Hepatocyte (in vitro differentiated cells): Measurements from ENCODE around the gene LRRC18. TPM values are rescaled to one million over a fixed set of nuclear protein-coding genes. Genes with fewer than 3 reads are reported as not detected.

ENCODE experiments used
- DNase-seq: peaks from one replicate; pipeline ENCODE4 v3.0.0-alpha.2; 2016; ENCODE audit warnings: low spot score
- H2AFZ ChIP-seq: fragments of 200-600 bp; sonication (generic); 2 replicates; pipeline ENCODE4 v1.6.0; 2016; ENCODE audit warnings: antibody characterized with exemption, mild to moderate bottlenecking
- H3K27ac ChIP-seq: fragments of 200-600 bp; sonication (generic); 2 replicates; pipeline ENCODE4 v1.5.1; 2016; ENCODE audit warnings: mild to moderate bottlenecking
- H3K27me3 ChIP-seq: fragments of 200-600 bp; sonication (generic); 2 replicates; pipeline ENCODE4 v1.6.1; 2016
- H3K36me3 ChIP-seq: fragments of 200-600 bp; sonication (generic); replicated peaks from 2 replicates; pipeline ENCODE4 v1.5.1; 2016; ENCODE audit warnings: low read depth; ENCODE audit not compliant: insufficient read depth
- H3K4me1 ChIP-seq: fragments of 200-600 bp; sonication (generic); 2 replicates; pipeline ENCODE4 v1.5.1; 2016; ENCODE audit warnings: mild to moderate bottlenecking, moderate library complexity; ENCODE audit not compliant: insufficient read depth
- H3K4me2 ChIP-seq: fragments of 200-600 bp; sonication (generic); 2 replicates; pipeline ENCODE4 v1.6.0; 2016
- H3K4me3 ChIP-seq: fragments of 200-600 bp; sonication (generic); 2 replicates; pipeline ENCODE4 v1.5.1; 2016; ENCODE audit warnings: mild to moderate bottlenecking
- H3K79me2 ChIP-seq: fragments of 200-600 bp; sonication (generic); 2 replicates; pipeline ENCODE4 v1.6.0; 2017; ENCODE audit warnings: mild to moderate bottlenecking
- H3K9me2 ChIP-seq: fragments of 200-600 bp; sonication (generic); replicated peaks from 2 replicates; pipeline ENCODE4 v1.6.0; 2017; ENCODE audit warnings: mild to moderate bottlenecking; ENCODE audit not compliant: insufficient read depth
- H3K9me3 ChIP-seq: fragments of 200-600 bp; sonication (generic); 2 replicates; pipeline ENCODE4 v1.5.1; 2016; ENCODE audit warnings: low read depth, mild to moderate bottlenecking
- H4K20me1 ChIP-seq: fragments of 200-600 bp; sonication (generic); 2 replicates; pipeline ENCODE4 v1.6.0; 2016; ENCODE audit warnings: mild to moderate bottlenecking; ENCODE audit not compliant: insufficient read depth, poor library complexity, severe bottlenecking
- CTCF ChIP-seq: fragments of 200-600 bp; sonication (generic); IDR thresholded peaks from 2 replicates; pipeline ENCODE4 v1.5.1; 2016; ENCODE audit warnings: antibody characterized with exemption, mild to moderate bottlenecking; ENCODE audit not compliant: poor library complexity
- EZH2 ChIP-seq: fragments of 200-600 bp; sonication (generic); IDR thresholded peaks from 2 replicates; pipeline ENCODE4 v1.6.1; 2016; ENCODE audit warnings: antibody characterized with exemption, mild to moderate bottlenecking, borderline replicate concordance
- EZH2phosphoT487 ChIP-seq: fragments of 200-600 bp; sonication (generic); IDR thresholded peaks from one replicate; pipeline ENCODE4 v1.6.1; 2018; ENCODE audit warnings: antibody characterized with exemption, mild to moderate bottlenecking, low read depth, moderate library complexity; ENCODE audit not compliant: unreplicated experiment, severe bottlenecking
- WGBS: methylation state at CpG from one replicate; pipeline ENCODE4 v1.1.6; 2016; ENCODE audit warnings: low lambda C conversion rate; ENCODE audit errors: missing lambda C conversion rate; 5-methylcytosine and 5-hydroxymethylcytosine counted together
- polyA plus RNA-seq: library from polyadenylated mRNA; unstranded; fragments of >200 nt; fragmentation: Nextera tagmentation; extraction: Ambion mirVana; gene quantifications from 2 replicates; pipeline ENCODE4 v1.2.1, GENCODE V29; 2016
- total RNA-seq: library from RNA; depleted of rRNA; stranded (reverse); fragments of >200 nt; gene quantifications from 2 replicates; pipeline ENCODE4 v1.2.3, GENCODE V29; 2014

Gene LRRC18
- total and polyA plus RNA-seq, 2 experiments from 2014 or later, result not detected

DNA sequence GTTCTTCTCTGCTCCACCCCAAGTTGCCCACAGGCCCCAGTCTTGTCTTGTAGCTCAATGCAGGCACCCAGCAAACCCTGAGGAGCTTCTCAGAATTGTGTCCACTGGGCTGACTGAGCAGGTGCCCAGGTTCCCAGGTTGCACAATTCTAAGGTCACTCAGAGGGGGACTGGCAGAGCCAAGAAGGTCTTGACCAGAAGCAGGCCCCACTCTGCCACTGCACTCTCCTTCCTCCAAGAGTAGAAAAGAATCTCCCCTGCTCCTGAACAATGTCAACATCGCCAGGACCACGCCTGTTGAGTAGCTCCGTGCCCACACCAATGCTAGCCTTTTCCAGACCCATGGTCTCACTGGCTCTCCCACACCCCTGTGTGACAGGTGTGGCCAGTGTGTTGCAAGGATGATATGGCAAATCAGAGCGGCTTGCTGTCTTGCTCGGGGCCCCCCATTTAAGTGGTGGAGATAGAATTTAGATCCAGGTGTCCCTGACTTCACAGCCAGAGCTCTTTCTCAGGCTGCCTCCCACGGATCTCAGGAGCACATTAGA lies 577 bp downstream of the LRRC18 start:
- DNase-seq, result no peak
- 78% methylated on average over 6 of the region's 6 CpGs for WGBS

DNA sequence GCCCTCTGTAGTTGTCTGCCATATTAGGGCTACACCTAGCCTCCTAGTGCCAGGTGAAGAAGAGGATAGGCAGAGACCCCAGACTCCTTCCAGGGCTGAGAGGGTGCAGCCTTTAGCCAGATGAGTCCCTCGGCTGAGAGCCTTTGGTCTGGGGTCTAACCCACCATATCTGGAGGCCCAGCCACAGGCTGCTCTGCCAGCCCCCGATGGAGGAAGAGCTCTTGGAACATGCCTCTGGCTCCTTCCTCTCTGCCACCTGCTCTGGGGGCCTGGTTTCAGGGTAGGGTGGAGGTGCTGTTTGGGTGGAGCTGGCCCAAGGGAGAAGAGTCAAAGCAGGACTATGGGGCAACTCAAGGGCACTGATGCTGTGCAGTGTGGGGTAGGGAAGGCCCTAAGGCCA lies 1.4 kb downstream of the LRRC18 start:
- DNase-seq, result no peak
- WGBS, result 97% methylated on average over 2 of the region's 2 CpGs
- Histone ChIP-seq H3K9me3 (no peaks in the 10 kb centered on the region), H3K27me3 (no peaks in the 10 kb centered on the region), H4K20me1 (no peaks in the 10 kb centered on the region), H3K4me2 (no peak overlapping the region), H3K9me2 (no peaks in the 10 kb centered on the region), H3K36me3 (no peaks in the 10 kb centered on the region), H3K79me2 (no peaks in the 10 kb centered on the region), H3K4me1 (no peaks in the 10 kb centered on the region), H3K4me3 (no peak overlapping the region), H2AFZ (no peak overlapping the region), H3K27ac (no peak overlapping the region)
- TF ChIP-seq EZH2phosphoT487, result no peak
- no peak for TF ChIP-seq EZH2

More for the DNA sequence above, 577 bp downstream of the LRRC18 start:
- no peak overlapping the region for H2AFZ ChIP-seq
- no peaks in the 10 kb centered on the region for H3K4me1 ChIP-seq
- TF ChIP-seq EZH2, result no peak
- TF ChIP-seq CTCF, result no peak
- TF ChIP-seq EZH2phosphoT487, result no peak
- H4K20me1 ChIP-seq, result no peaks in the 10 kb centered on the region
- H3K9me2 ChIP-seq, result no peaks in the 10 kb centered on the region
- no peaks in the 10 kb centered on the region for H3K27me3 ChIP-seq
- no peak overlapping the region for H3K4me3 ChIP-seq
- no peaks in the 10 kb centered on the region for H3K36me3 ChIP-seq
- no peaks in the 10 kb centered on the region for H3K9me3 ChIP-seq
- no peak overlapping the region for H3K27ac ChIP-seq
- no peaks in the 10 kb centered on the region for H3K79me2 ChIP-seq
- H3K4me2 ChIP-seq, result no peak overlapping the region

DNA sequence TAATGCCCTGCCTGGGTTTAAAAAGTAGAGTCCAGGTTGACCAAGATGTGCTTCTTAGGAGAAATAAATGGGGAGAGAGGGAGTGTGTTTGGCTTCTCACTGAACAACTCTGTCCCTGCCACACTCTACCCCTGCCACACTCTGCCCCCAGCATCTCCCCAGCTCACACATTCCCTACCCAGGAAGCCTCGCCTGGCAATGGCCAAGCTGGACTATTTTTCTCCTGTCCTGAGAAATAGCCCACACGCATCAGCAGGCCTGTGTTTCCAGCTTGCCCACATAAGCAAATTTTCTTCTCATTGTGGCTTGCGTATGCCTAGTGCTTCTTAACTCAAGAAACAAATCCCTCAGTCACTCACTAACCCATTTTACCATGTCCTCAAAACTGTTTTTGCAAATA lies 1.8 kb downstream of the LRRC18 start:
- 92% methylated on average over 3 of the region's 3 CpGs for WGBS
- no peak for TF ChIP-seq EZH2phosphoT487
- TF ChIP-seq CTCF, result no peak
- TF ChIP-seq EZH2, result no peak
- Histone ChIP-seq H3K4me1 (no peaks in the 10 kb centered on the region), H3K4me2 (no peak overlapping the region), H3K27me3 (no peaks in the 10 kb centered on the region), H3K9me2 (no peaks in the 10 kb centered on the region), H4K20me1 (no peaks in the 10 kb centered on the region), H3K79me2 (no peaks in the 10 kb centered on the region), H2AFZ (no peak overlapping the region), H3K4me3 (no peak overlapping the region), H3K27ac (no peak overlapping the region), H3K36me3 (no peaks in the 10 kb centered on the region), H3K9me3 (no peaks in the 10 kb centered on the region)
- DNase-seq, result no peak

DNA sequence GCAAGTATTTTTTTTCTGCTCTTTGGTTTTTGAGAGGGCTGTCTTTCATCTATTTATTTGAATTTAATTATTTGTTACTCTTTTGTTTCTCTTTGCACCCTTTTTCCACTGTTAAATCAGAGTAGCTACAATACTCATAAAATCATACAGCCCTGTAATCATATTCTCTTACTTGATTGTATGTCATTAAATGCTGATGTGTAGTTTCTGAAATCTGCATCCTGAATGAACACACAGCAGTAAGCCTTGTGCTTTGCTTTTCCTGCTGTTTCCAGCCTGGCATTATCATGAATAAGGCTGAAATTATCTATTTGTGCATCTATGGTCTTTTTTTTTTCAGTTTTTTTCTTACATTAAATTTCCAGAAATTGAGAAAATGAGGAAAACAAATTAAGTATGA lies 4.1 kb downstream of the LRRC18 start:
- Histone ChIP-seq H3K4me2 (no peak overlapping the region), H2AFZ (no peak overlapping the region), H3K9me2 (no peaks in the 10 kb centered on the region), H3K27me3 (no peaks in the 10 kb centered on the region), H3K36me3 (no peaks in the 10 kb centered on the region), H3K4me1 (no peaks in the 10 kb centered on the region), H3K9me3 (no peaks in the 10 kb centered on the region), H3K79me2 (no peaks in the 10 kb centered on the region), H3K4me3 (no peak overlapping the region), H4K20me1 (no peaks in the 10 kb centered on the region), H3K27ac (no peak overlapping the region)
- TF ChIP-seq EZH2phosphoT487 (no peak), EZH2 (no peak), CTCF (no peak)
- DNase-seq, result no peak
